ENCODE results near the gene SRBD1.

SRBD1 gene

GRCh38 chr2:45494275-45494977 is 116.6 kb downstream of the SRBD1 start:
- H3K4me3 ChIP-seq (ENCODE audit: low read length): no peak overlapping the region
- peak; percentile 73 for DNase-seq (ENCODE audit: low read depth)
- peak; percentile 64 for TF ChIP-seq CTCF (IDR thresholded peaks at IDR 0.05; ENCODE audit: insufficient read depth, low read depth, low read length, missing control alignments)

GRCh38 chr2:45484965-45485364 is 126.1 kb downstream of the SRBD1 start:
- no peak overlapping the region for H3K4me3 ChIP-seq (ENCODE audit: low read length)
- no peak for DNase-seq (ENCODE audit: low read depth)
- TF ChIP-seq CTCF (IDR thresholded peaks at IDR 0.05; ENCODE audit: insufficient read depth, low read depth, low read length, missing control alignments): no peak

- no peak for DNase-seq (ENCODE audit: low read depth)
- H3K4me3 ChIP-seq (ENCODE audit: low read length): no peak overlapping the region
- TF ChIP-seq CTCF (IDR thresholded peaks at IDR 0.05; ENCODE audit: insufficient read depth, low read depth, low read length, missing control alignments): peak; percentile 27
Measured at GRCh38 chr2:45483997-45484396, 127.1 kb downstream of the SRBD1 start.

GRCh38 chr2:45477546-45477945 is 133.5 kb downstream of the SRBD1 start:
- no peak for TF ChIP-seq CTCF (IDR thresholded peaks at IDR 0.05; ENCODE audit: insufficient read depth, low read depth, low read length, missing control alignments)
- DNase-seq (ENCODE audit: low read depth): no peak
- H3K4me3 ChIP-seq (ENCODE audit: low read length): no peak overlapping the region

- no peak for DNase-seq (ENCODE audit: low read depth)
- TF ChIP-seq CTCF (IDR thresholded peaks at IDR 0.05; ENCODE audit: insufficient read depth, low read depth, low read length, missing control alignments): no peak
- no peak overlapping the region for H3K4me3 ChIP-seq (ENCODE audit: low read length)
Measured at GRCh38 chr2:45470531-45470930, 140.5 kb downstream of the SRBD1 start.

GRCh38 chr2:45469314-45470099 is 141.6 kb downstream of the SRBD1 start:
- DNase-seq (ENCODE audit: low read depth): peak; percentile 61
- H3K4me3 ChIP-seq (ENCODE audit: low read length): no peak overlapping the region
- TF ChIP-seq CTCF (IDR thresholded peaks at IDR 0.05; ENCODE audit: insufficient read depth, low read depth, low read length, missing control alignments): no peak
